ENCODE measurements around the gene SHTN1.

GRCh38 chr10:116836902-116837523 is 168.0 kb downstream of the SHTN1 start:
- no peak for TF ChIP-seq EZH2 (IDR thresholded peaks at IDR 0.05; ENCODE audit: insufficient read depth, poor library complexity, severe bottlenecking)
- no peak for TF ChIP-seq EZH2phosphoT487 (IDR thresholded peaks at IDR 0.05; ENCODE audit: insufficient read depth, low read depth)

All from GM23248 (cell line).